Spleen (tissue), 11 donors: ENCODE results near the gene PKHD1. TPM values are rescaled to one million over a fixed set of nuclear protein-coding genes. Genes with fewer than 3 reads are reported as not detected.

Experiments used
- DNase-seq: peaks from one replicate; pipeline ENCODE4 v3.0.0-alpha.2; 2020
- H3K27ac ChIP-seq, 8 donors: fragments of 200-600 bp; sonication (generic) in 7 of 8; 1 replicate in 4 of 8; 2 replicates in 4 of 8; pipeline versions ENCODE4 v1.5.0 to v1.8.0; 2016 to 2021; ENCODE audit warnings: inconsistent platforms in 4 of 8, mild to moderate bottlenecking in 4 of 8, moderate library complexity in 1 of 8
- H3K27me3 ChIP-seq, 7 donors: fragments of 200-600 bp; sonication (generic) in 6 of 7; replicated peaks in 1 of 7; 1 replicate in 4 of 7; 2 replicates in 3 of 7; pipeline versions ENCODE4 v1.5.0 to v1.8.0; 2016 to 2021; ENCODE audit warnings: inconsistent platforms in 3 of 7, mild to moderate bottlenecking in 1 of 7
- H3K36me3 ChIP-seq, 6 donors: fragments of 200-600 bp; sonication (generic) in 5 of 6; 1 replicate in 4 of 6; 2 replicates in 2 of 6; pipeline versions ENCODE4 v1.5.0 to v1.8.0; 2016 to 2021; ENCODE audit warnings: inconsistent platforms in 2 of 6
- H3K4me1 ChIP-seq, 6 donors: fragments of 200-600 bp; sonication (generic) in 5 of 6; 1 replicate in 3 of 6; 2 replicates in 3 of 6; pipeline versions ENCODE4 v1.5.0 to v1.8.0; 2016 to 2021; ENCODE audit warnings: inconsistent platforms in 3 of 6
- H3K4me3 ChIP-seq, 8 donors: fragments of 200-600 bp; sonication (generic) in 7 of 8; 1 replicate in 4 of 8; 2 replicates in 4 of 8; pipeline versions ENCODE4 v1.5.0 to v1.8.0; 2016 to 2021; ENCODE audit warnings: inconsistent platforms in 4 of 8, mild to moderate bottlenecking in 4 of 8, moderate library complexity in 2 of 8
- H3K9me3 ChIP-seq, 8 donors: fragments of 200-600 bp; sonication (generic) in 7 of 8; 1 replicate in 4 of 8; 2 replicates in 4 of 8; pipeline versions ENCODE4 v1.5.0 to v1.8.0; 2016 to 2021; ENCODE audit warnings: inconsistent platforms in 4 of 8
- POLR2A ChIP-seq, 3 donors: fragments of 450-650 bp; IDR thresholded peaks; one replicate each; pipeline ENCODE4 v1.5.1; 2017; ENCODE audit warnings: antibody characterized with exemption in 3 of 3, mild to moderate bottlenecking in 1 of 3
- POLR2AphosphoS5 ChIP-seq, 3 donors: sonication (generic); formaldehyde crosslinking; IDR thresholded peaks; one replicate each; pipeline ENCODE4 v1.5.1; 2017; ENCODE audit warnings: antibody characterized with exemption in 3 of 3
- WGBS, 5 donors: extraction: QIAGEN DNeasy Blood & Tissue Kit in 3 of 5; methylation state at CpG; one replicate each; pipeline versions ENCODE4 v1.1.5 to v1.1.7; 2013 to 2018; 5-methylcytosine and 5-hydroxymethylcytosine counted together
- intact Hi-C: fragments of 100-400 bp; cut with DNase I; formaldehyde crosslinking; loops from one replicate; pipeline ENCODE4 v1.15.0; 2023; ENCODE audit warnings: low total_unique reads
- polyA plus RNA-seq, 3 donors: library from polyadenylated mRNA; stranded (reverse); fragments of 200-250 nt; gene quantifications; one replicate each; pipeline ENCODE4 v1.2.1, GENCODE V29; 2013
- total RNA-seq, 7 donors: library from RNA; depleted of rRNA in 3 of 7; stranded (reverse); fragments of >200 nt in 3 of 7; fragmentation: NEBNext Ultra II Directional in 4 of 7; extraction: Animal tissue kit (Norgen Biotek cat#: 25700) in 4 of 7; gene quantifications; one replicate each; pipeline versions ENCODE4 v1.1.0 to v1.2.1, GENCODE V29; 2016 to 2021
- TF ChIP-seq, protein P1 (sequence below), 11 experiments: fragments of 200-600 bp in 7 of 11; fragments of 450-650 bp in 4 of 11; sonication (generic) in 4 of 11; IDR thresholded peaks in 8 of 11; conservative IDR thresholded peaks in 3 of 11; 1 replicate in 7 of 11; 2 replicates in 4 of 11; pipeline versions ENCODE4 v1.4.0 to v1.8.0; 2016 to 2021; ENCODE audit warnings: antibody characterized with exemption in 11 of 11, inconsistent platforms in 4 of 11, mild to moderate bottlenecking in 1 of 11
- donor health status: healthy with polysubstance abuse.
- donor health status: DM: no; HTN: no; CAD: no; lungs with moderate emphysema.
- donor health status: DM: no; HTN: no; CAD: no.
- donor health status: Bipolar disorder and iron deficiency.
- donor health status: healthy.
- donor health status: DM: no; HTN: no; CAD: no.
- donor health status: DM: yes; HTN: yes; CAD: no.

The PKHD1 gene
- total and polyA plus RNA-seq, 10 donors = not detected

- TF ChIP-seq POLR2AphosphoS5 (IDR thresholded peaks at IDR 0.05) = no peak
- TF ChIP-seq, protein P1, sequence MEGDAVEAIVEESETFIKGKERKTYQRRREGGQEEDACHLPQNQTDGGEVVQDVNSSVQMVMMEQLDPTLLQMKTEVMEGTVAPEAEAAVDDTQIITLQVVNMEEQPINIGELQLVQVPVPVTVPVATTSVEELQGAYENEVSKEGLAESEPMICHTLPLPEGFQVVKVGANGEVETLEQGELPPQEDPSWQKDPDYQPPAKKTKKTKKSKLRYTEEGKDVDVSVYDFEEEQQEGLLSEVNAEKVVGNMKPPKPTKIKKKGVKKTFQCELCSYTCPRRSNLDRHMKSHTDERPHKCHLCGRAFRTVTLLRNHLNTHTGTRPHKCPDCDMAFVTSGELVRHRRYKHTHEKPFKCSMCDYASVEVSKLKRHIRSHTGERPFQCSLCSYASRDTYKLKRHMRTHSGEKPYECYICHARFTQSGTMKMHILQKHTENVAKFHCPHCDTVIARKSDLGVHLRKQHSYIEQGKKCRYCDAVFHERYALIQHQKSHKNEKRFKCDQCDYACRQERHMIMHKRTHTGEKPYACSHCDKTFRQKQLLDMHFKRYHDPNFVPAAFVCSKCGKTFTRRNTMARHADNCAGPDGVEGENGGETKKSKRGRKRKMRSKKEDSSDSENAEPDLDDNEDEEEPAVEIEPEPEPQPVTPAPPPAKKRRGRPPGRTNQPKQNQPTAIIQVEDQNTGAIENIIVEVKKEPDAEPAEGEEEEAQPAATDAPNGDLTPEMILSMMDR (IDR thresholded peaks at IDR 0.05 in 8 of 11, conservative IDR thresholded peaks at IDR 0.05 in 3 of 11) = no peak
- no peak for TF ChIP-seq POLR2A (IDR thresholded peaks at IDR 0.05)
- intact Hi-C loops = no loop called here
- Histone ChIP-seq H3K27ac (no peak overlapping the region), H3K36me3 (no peaks in the 10 kb centered on the region), H3K4me1 (no peaks in the 10 kb centered on the region), H3K4me3 (no peak overlapping the region), H3K9me3 (no peaks in the 10 kb centered on the region), H3K27me3 (no peaks in the 10 kb centered on the region)
- no peak for DNase-seq
- 63 to 83% (median 73%) methylated on average over 1 of the region's 1 CpG for WGBS, 5 donors
These were observed 348.8 kb downstream of the PKHD1 start for GRCh38 chr6:51738614-51739013.

GRCh38 chr6:51737580-51738360 is 349.6 kb downstream of the PKHD1 start:
- H3K4me3 ChIP-seq = no peak overlapping the region
- TF ChIP-seq POLR2AphosphoS5 (IDR thresholded peaks at IDR 0.05) = no peak
- TF ChIP-seq, protein P1 (IDR thresholded peaks at IDR 0.05 in 8 of 11, conservative IDR thresholded peaks at IDR 0.05 in 3 of 11) = no peak
- no peak for TF ChIP-seq POLR2A (IDR thresholded peaks at IDR 0.05)
- DNase-seq = no peak
- no peak overlapping the region for H3K27ac ChIP-seq
- no peaks in the 10 kb centered on the region for H3K27me3 ChIP-seq
- intact Hi-C loops = no loop called here
- no peaks in the 10 kb centered on the region for H3K36me3 ChIP-seq
- whole genome bisulfite sequencing, 5 donors = 80 to 92% (median 88%) methylated on average over 6 of the region's 6 CpGs
- no peaks in the 10 kb centered on the region for H3K9me3 ChIP-seq
- H3K4me1 ChIP-seq = no peaks in the 10 kb centered on the region

DNA sequence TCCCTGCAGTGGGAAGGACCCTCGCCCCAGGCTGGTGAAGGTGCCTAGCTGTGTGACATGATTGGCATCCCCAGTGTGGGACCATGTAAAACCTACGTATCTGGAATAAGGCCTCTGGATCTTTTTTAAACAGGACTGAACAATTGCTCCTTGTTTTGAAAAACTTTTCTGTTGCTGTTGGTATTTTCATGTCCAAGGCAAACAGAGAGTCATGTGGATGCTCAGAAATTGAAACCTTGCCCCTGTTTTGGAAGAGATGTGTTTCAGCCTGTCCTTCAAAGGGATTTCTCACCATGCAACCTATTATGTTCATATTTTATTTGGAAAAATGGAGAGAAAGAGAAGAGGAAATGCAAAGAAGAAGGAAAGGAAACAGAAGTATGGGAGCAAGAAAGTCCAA is 362.3 kb downstream of the PKHD1 start:
- H3K9me3 ChIP-seq = no peaks in the 10 kb centered on the region
- DNase-seq = no peak
- H3K4me3 ChIP-seq = no peak overlapping the region
- 73 to 91% (median 79%) methylated on average over 2 of the region's 2 CpGs for WGBS, 5 donors
- no peak overlapping the region for H3K27ac ChIP-seq
- intact Hi-C loops = no loop called here
- H3K4me1 ChIP-seq = no peaks in the 10 kb centered on the region
- no peaks in the 10 kb centered on the region for H3K27me3 ChIP-seq
- TF ChIP-seq POLR2A (IDR thresholded peaks at IDR 0.05) (no peak), POLR2AphosphoS5 (IDR thresholded peaks at IDR 0.05) (no peak)
- TF ChIP-seq, protein P1 (IDR thresholded peaks at IDR 0.05 in 8 of 11, conservative IDR thresholded peaks at IDR 0.05 in 3 of 11) = no peak
- no peaks in the 10 kb centered on the region for H3K36me3 ChIP-seq

DNA sequence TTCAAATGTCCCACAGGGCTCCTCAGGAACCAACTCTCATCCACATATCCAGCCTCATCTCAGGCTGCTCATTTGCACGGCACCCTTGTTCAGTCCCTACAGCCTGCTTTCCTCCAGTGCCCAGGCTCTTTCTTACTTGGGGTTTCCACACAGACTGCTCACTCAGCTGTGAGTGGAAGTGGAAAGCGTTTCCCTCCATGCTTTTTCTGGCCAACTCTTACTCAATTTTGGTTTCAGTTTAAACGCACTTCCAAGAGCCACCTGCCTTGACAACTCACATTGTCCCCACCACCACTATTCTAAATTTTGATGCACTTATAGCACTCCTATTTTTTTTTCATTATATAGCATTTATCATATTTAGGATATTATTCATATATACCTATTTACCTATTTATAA is 367.1 kb downstream of the PKHD1 start:
- 80 to 90% (median 84%) methylated on average over 3 of the region's 3 CpGs for WGBS, 5 donors
- Histone ChIP-seq H3K36me3 (no peaks in the 10 kb centered on the region), H3K9me3 (no peaks in the 10 kb centered on the region), H3K4me1 (no peaks in the 10 kb centered on the region), H3K27me3 (no peaks in the 10 kb centered on the region), H3K4me3 (no peak overlapping the region), H3K27ac (no peak overlapping the region)
- DNase-seq = no peak
- TF ChIP-seq POLR2AphosphoS5 (IDR thresholded peaks at IDR 0.05) (no peak), POLR2A (IDR thresholded peaks at IDR 0.05) (no peak)
- TF ChIP-seq, protein P1 (IDR thresholded peaks at IDR 0.05 in 8 of 11, conservative IDR thresholded peaks at IDR 0.05 in 3 of 11) = no peak
- intact Hi-C loops = no loop called here
